ENCODE measurements around the gene SORCS1.

- TF ChIP-seq CTCF (IDR thresholded peaks at IDR 0.05; ENCODE audit: low read length) (no peak), EZH2 (optimal IDR thresholded peaks at IDR 0.05; ENCODE audit: low read depth, low read length) (no peak)
Observed at GRCh38 chr10:106542461-106542860, 622.0 kb downstream of the SORCS1 start.
